HUES48 (cell line): ENCODE measurements around the gene ZNF479.
"Not testable (repeated sequence)": the region's sequence is repeated elsewhere in the genome, so short reads cannot be mapped to it uniquely, and the experiment has no call there.

Source experiments
- H3K27ac ChIP-seq: one replicate; pipeline ENCODE4 v1.7.0; 2013; ENCODE audit warnings: low read depth, low read length, inconsistent platforms
- H3K27me3 ChIP-seq: 2 replicates; pipeline ENCODE4 v1.6.1; 2013; ENCODE audit warnings: mild to moderate bottlenecking, low read length; ENCODE audit not compliant: control insufficient read depth, insufficient read depth
- H3K36me3 ChIP-seq: 2 replicates; pipeline ENCODE4 v1.6.1; 2013; ENCODE audit warnings: low read length; ENCODE audit not compliant: control insufficient read depth, insufficient read depth
- H3K4me1 ChIP-seq: 2 replicates; pipeline ENCODE4 v1.6.1; 2013; ENCODE audit warnings: mild to moderate bottlenecking, low read length; ENCODE audit not compliant: control insufficient read depth, insufficient read depth
- H3K4me3 ChIP-seq: 2 replicates; pipeline ENCODE4 v1.5.1; 2013; ENCODE audit warnings: mild to moderate bottlenecking, low read depth, low read length
- H3K9ac ChIP-seq: 2 replicates; pipeline ENCODE4 v1.6.1; 2013; ENCODE audit warnings: mild to moderate bottlenecking, low read depth, low read length, moderate library complexity
- H3K9me3 ChIP-seq: 2 replicates; pipeline ENCODE4 v1.6.1; 2013; ENCODE audit warnings: low read length; ENCODE audit not compliant: control insufficient read depth, insufficient read depth

The ZNF479 gene

DNA sequence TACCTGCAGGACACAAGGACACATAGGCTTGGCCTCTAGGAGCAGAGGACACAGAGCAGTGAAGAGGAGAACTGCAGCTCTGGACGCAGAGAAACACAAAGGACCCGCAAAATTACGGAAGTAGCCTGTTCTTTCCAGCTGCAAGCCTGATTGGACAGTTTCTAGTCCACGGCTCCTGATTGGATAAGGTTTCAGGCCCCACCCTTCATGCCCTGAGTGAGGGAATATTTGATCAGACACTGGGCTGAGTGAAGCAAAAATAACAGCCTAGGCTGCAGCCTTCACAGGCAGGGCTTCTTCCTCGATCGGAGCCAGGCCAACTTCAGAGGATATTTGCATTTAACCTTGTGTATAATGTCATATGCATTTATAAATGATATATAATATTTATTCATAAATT is at the start of gene ZNF479:
ZNF479 (minus strand) TSS at position 101 of the 400 bp plus-strand sequence. CDS start 112 bp downstream, outside the sequence.
- H3K9ac ChIP-seq, H3K4me3 ChIP-seq, H3K27me3 ChIP-seq, H3K36me3 ChIP-seq, H3K27ac ChIP-seq, H3K4me1 ChIP-seq: not testable (repeated sequence)
- peaks cover 52% of the 10 kb centered on the region for H3K9me3 ChIP-seq

DNA sequence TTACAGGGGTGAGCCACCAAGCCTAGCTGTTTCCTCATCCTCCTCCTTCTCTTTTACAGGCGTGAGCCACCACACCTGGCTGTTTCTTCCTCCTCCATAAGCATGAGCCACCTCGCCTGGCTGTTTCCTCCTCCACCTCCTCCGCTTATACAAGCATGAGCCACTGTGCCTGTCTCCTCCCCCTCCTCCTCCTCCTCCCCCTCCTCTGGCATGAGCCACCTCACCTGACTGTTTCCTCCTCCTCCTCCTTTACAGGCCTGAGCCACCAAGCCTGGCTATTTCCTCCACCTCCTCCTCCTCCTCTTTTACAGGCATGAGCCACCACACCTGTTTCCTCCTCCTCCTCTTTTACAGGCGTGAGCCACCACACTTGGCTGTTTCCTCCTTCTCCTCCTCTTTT is 49.8 kb upstream of the ZNF479 start:
- H3K9ac ChIP-seq = no peak overlapping the region
- H3K4me1 ChIP-seq = no peaks in the 10 kb centered on the region
- H3K36me3 ChIP-seq = no peaks in the 10 kb centered on the region
- peaks cover 62% of the 10 kb centered on the region for H3K9me3 ChIP-seq
- H3K4me3 ChIP-seq = no peak overlapping the region
- no peak overlapping the region for H3K27ac ChIP-seq
- H3K27me3 ChIP-seq = no peaks in the 10 kb centered on the region

DNA sequence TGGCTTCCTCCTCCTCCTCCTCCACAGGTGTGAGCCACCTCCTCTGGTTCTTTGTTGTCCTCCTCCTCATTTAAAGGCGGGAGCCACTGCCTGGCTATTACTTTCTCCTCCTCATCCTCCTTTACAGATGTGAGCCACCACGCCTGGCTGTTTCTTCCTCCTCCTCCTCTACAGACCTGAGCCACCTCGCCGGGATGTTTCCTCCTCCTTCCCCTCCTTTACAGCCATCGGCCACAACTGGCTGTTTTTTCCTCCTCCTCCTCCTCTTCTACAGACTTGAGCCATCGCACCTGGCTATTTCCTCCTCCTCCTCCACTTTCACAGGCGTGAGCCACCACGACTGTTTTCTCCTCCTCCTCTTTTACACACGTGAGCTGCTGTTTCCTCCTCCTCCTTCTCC is 49.0 kb upstream of the ZNF479 start:
- Histone ChIP-seq H3K4me3 (no peak overlapping the region), H3K9ac (no peak overlapping the region), H3K4me1 (no peaks in the 10 kb centered on the region), H3K36me3 (no peaks in the 10 kb centered on the region), H3K27me3 (no peaks in the 10 kb centered on the region), H3K9me3 (peaks cover 67% of the 10 kb centered on the region), H3K27ac (no peak overlapping the region)

DNA sequence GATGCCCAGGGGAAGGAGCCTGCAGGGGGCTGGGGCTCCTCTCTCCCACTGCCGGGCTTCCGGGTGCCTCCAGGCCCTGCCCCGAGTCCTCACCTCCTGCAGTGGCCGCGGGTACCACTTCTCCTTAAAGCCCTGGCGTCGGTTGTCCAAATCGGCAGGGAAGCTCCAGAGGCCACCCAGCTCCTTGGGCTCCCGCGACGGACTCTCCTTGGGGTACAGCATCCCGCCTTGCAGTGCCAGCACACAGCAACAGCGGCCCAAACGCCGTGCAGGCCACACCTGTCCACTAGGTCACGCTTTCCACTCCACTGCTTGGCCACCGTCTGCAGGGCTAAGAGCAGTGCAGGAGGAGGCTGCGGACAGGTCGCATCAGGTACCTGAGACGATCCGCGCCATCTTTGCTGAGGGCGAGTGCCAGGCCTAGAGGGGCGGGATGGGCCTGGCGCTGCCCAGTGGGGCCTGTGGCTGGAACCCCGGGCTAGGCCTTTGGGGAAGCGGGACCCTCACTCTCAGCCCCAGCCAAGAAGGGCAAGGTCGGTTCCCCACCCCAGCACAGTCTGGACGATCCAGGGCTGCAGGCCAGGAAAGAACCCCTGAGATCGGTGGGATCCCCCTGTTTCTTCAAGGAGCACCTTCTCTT is 47.7 kb upstream of the ZNF479 start:
- no peak overlapping the region for H3K9ac ChIP-seq
- H3K27me3 ChIP-seq = no peaks in the 10 kb centered on the region
- H3K4me1 ChIP-seq = no peaks in the 10 kb centered on the region
- H3K4me3 ChIP-seq = no peak overlapping the region
- no peak overlapping the region for H3K27ac ChIP-seq
- H3K36me3 ChIP-seq = no peaks in the 10 kb centered on the region
- peaks cover 68% of the 10 kb centered on the region for H3K9me3 ChIP-seq

DNA sequence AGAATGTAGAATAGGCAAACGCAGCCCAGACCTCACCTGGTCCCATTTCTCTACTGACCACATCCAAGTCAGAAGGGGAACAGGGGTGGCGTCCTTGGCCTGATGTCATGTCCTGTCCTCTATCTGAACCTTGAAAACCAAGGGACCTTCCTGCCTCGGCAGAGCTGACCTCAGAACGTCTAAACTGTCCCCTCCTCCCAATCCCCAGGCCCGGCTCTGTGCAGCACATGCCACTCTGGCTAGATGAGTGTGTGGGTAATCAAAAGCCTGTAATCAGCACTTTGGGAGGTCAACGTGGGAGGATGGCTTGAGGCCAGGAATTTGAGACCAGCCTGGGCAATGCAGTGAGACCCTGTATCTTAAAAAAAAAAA is 46.5 kb upstream of the ZNF479 start:
- no peaks in the 10 kb centered on the region for H3K27me3 ChIP-seq
- H3K36me3 ChIP-seq = no peaks in the 10 kb centered on the region
- H3K9me3 ChIP-seq = peaks cover 63% of the 10 kb centered on the region
- no peaks in the 10 kb centered on the region for H3K4me1 ChIP-seq
- no peak overlapping the region for H3K27ac ChIP-seq
- H3K9ac ChIP-seq = no peak overlapping the region
- H3K4me3 ChIP-seq = no peak overlapping the region

DNA sequence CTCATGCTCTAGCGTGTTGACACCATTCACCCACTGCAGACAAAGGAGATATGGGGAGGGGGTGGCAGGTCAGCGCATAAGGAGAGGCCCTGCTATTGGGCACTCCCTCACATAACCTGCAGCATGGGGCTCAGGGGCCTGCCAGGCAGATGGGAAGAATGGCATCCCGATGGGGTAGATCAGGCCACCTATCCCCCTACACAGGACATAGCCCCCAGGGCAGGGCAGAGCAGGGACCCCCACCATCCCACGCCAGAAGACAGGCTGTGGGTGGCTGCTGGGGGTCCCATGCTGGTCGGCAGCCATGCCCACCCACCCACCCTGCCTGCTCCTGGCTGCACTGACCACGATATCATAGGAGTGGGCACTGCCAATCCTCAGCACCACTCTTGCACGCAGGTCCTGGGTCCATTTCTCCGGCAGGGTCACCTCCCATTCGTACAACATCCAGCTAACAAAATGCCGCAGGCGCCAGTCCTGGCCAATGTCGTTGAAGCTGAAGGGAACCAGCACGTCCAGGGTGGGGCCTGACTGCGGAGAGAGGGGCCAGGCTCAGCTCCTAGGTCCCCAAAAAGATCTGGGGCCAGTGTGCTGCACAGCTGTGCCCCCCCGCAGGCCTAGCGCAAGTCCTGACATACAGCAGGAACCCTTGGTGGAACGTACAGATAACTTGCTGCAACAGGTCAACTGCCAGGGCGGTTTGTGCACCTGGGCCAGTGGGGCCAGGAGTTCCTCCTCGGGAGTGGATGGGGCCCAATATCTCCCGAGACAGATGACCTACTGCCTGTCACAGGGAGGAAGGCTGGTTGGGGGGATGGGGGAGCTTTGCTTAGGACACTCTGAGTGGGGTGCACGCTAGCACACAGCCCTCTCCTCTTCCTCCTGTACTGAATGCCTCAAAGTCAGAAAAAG is 45.9 kb upstream of the ZNF479 start:
- H3K9ac ChIP-seq = no peak overlapping the region
- peaks cover 59% of the 10 kb centered on the region for H3K9me3 ChIP-seq
- no peak overlapping the region for H3K27ac ChIP-seq
- H3K4me3 ChIP-seq = no peak overlapping the region
- no peaks in the 10 kb centered on the region for H3K36me3 ChIP-seq
- H3K4me1 ChIP-seq = no peaks in the 10 kb centered on the region
- H3K27me3 ChIP-seq = no peaks in the 10 kb centered on the region

DNA sequence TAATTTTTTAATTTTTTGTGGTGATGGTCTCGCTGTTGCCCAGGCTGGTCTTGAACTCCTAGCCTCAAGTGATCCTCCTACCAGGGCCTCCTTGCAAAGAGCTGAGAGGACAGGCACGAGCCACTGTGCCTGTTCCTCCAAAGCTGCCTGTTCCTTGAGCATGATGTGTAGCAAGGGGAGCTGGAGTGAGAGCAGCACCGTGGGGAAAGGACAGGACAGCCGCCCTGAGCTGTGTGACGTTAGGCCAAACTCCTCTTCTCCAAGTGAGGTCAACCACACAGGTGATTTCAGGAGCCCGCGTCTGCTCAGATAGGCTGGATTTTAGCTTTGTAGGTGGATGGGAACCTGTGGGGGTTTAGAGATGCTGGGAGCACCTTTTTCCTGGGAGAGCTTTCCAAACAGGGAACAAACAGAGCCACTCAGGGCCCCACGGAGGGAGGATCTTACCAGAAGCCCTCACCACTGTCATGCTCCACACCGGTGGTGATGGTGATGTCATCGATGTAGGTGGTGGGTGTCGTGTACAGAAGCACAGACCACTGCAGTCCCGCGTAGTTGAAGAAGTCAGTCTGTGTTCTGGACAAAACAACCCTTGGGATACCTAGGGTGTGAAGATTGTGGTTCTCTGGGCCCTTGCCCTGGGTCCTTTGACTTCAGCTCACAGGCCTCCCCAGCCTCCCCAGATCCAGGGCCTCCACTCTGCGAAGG is 44.8 kb upstream of the ZNF479 start:
- Histone ChIP-seq H3K27me3 (no peaks in the 10 kb centered on the region), H3K9ac (no peak overlapping the region), H3K27ac (no peak overlapping the region), H3K9me3 (peaks cover 50% of the 10 kb centered on the region), H3K4me1 (no peaks in the 10 kb centered on the region), H3K36me3 (no peaks in the 10 kb centered on the region), H3K4me3 (no peak overlapping the region)

DNA sequence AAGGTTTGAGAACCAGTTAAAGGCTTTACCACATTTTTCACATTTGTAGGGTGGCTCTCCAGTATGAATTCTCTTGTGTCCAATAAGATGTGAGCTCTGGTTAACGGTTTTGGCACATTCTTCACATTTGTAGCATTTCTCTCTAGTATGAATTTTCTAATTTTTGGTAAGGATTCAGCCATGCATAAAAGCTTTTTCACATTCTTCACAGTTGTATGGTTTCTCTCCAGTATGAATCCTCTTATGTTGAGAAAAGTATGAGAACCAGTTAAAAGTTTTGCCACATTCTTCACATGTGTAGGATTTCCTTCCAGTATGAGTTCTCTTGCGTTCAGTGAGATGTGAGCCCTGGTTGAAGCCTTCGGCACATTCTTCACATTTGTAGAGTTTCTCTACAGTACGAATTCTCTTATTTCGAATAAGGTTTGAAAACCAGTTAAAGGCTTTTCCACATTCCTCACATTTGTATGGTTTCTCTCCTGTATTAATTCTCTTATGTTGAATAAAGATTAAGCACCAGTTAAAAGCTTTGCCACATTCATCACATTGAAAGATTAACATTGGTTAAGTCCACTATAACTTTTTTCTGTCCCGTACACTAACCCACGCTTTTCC is 33.2 kb upstream of the ZNF479 start:
- Histone ChIP-seq H3K4me3 (no peak overlapping the region), H3K36me3 (no peaks in the 10 kb centered on the region), H3K9ac (no peak overlapping the region), H3K27ac (no peak overlapping the region), H3K27me3 (no peaks in the 10 kb centered on the region), H3K4me1 (no peaks in the 10 kb centered on the region), H3K9me3 (peaks cover 57% of the 10 kb centered on the region)

DNA sequence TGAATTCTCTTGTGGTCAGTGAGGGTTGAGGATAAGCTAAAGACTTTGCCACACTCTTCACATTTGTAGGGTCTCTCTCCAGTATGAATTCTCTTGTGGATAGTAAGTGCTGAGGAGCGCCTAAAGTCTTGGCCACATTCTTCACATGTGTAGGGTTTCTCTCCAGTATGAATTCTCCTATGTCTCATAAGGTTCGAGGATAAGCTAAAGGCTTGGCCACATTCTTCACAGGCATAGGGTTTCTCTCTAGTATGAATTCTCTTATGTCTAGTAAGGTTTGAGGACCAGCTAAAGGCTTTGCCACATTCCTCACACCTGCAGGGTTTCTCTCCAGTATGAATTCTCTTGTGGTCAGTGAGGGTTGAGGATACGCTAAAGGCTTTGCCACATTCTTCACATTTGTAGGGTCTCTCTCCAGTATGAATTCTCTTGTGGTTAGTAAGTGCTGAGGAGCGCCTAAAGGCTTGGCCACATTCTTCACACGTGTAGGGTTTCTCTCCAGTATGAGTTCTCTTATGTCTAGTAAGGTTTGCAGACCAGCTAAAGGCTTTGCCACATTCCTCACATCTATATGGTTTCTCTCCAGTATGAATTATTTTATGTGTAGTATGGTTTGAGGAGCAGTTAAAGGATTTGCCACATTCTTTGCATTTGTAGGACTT is 12.0 kb downstream of the ZNF479 start:
- H3K36me3 ChIP-seq, H3K9ac ChIP-seq, H3K4me3 ChIP-seq, H3K27me3 ChIP-seq, H3K4me1 ChIP-seq, H3K27ac ChIP-seq: not testable (repeated sequence)
- peaks cover 31% of the 10 kb centered on the region for H3K9me3 ChIP-seq
